ENCODE results near the gene ARHGAP42.

GRCh38 chr11:100823360-100823759 lies 136.3 kb downstream of the ARHGAP42 start:
- TF ChIP-seq POLR2A (IDR thresholded peaks at IDR 0.05; ENCODE audit: low read depth, low read length) (no peak), TCF3 (IDR thresholded peaks at IDR 0.05; ENCODE audit: borderline replicate concordance, insufficient read depth, low read depth, low read length) (no peak), ZNF274 (IDR thresholded peaks at IDR 0.05; ENCODE audit: insufficient read depth, insufficient read length) (no peak), PBX3 (IDR thresholded peaks at IDR 0.05; ENCODE audit: insufficient replicate concordance, low read depth, low read length) (no peak), RBBP5 (conservative IDR thresholded peaks at IDR 0.05) (no peak)
- TF ChIP-seq, protein P1, sequence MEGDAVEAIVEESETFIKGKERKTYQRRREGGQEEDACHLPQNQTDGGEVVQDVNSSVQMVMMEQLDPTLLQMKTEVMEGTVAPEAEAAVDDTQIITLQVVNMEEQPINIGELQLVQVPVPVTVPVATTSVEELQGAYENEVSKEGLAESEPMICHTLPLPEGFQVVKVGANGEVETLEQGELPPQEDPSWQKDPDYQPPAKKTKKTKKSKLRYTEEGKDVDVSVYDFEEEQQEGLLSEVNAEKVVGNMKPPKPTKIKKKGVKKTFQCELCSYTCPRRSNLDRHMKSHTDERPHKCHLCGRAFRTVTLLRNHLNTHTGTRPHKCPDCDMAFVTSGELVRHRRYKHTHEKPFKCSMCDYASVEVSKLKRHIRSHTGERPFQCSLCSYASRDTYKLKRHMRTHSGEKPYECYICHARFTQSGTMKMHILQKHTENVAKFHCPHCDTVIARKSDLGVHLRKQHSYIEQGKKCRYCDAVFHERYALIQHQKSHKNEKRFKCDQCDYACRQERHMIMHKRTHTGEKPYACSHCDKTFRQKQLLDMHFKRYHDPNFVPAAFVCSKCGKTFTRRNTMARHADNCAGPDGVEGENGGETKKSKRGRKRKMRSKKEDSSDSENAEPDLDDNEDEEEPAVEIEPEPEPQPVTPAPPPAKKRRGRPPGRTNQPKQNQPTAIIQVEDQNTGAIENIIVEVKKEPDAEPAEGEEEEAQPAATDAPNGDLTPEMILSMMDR (IDR thresholded peaks at IDR 0.05 in 2 of 3, conservative IDR thresholded peaks at IDR 0.05 in 1 of 3; ENCODE audit: control insufficient read depth in 2 of 3, extremely low read depth in 1 of 3, insufficient read depth in 1 of 3, low read depth in 3 of 3, low read length in 3 of 3): no peak

Data from GM12878 (cell line).